NCI-H82 treated with DMSO at 0.1 percent for 48 hours (cell line): ENCODE data around the gene SECISBP2.

Source experiments
- DNase-seq: peaks from one replicate; lab custom pipeline; 2025; ENCODE audit not compliant: unreplicated experiment; lab: John Stamatoyannopoulos, UW

The SECISBP2 gene

DNA sequence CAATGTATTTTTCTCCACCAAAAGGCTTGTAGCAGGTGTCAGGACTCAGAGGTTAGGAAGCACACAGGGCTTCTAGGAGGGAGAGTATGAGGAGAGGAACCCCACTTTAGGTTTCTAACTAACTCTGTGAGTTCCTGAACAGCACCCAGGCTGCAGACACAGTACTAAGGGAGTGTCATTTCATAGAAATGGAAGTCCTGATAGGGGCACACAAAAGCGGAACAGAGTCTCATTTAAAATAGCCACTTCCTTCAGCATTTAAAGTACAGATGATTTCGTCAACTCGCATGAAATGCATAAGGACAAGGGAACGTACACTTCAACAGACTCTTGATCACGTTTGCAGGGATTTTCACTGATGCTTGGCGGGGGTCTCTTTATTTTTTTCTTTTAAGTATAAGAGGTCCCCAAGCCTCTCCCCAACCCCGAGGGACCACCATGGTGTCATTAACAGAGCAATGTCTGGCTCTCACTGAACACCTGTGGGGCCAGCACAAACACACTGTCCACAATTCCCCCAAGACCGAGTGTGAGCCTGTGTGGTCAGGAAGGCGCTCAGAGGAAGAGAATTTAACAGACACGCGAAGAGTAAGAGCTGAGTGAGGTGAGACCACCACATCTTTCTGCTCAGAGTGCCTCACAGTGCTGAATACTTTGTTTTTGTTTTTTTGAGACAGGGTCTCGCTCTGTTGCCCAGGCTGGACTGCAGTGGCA lies 82.3 kb downstream of the SECISBP2 start:
- DNase-seq: no peak

DNA sequence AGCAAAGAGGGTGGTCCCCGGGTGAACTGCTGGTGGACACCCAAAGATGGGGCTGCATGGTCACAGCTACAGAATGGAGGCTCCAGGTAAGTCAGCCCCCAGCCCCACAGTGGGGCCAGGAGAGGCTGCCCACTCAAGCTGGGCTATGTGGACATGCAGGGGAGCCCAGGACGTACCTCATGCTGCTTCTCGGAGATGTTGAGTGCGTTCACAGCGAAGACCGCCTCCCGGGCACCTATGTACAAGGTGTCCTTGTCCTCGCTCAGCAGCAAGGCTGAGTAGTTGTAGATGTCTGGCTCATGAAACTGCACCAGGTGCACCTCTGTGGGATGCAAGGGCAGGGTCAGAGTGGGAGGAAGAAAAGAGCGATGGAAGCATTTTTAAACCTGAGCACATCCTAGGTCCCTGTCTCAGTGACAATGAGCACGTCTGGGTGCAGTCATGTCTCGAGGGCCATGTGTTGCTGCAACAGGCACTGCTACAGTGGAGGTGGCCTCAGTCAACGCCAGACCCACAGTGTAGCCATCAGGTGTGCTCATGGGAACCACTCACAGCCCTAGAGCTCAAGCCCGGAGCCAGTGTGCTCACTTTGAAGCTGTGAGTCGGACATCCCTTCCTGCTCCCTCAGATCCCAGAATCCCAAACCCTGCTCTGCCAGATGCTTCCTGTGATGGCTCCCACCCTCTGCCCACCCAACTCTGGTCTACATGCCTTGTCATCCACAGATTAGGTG lies 84.6 kb downstream of the SECISBP2 start:
- DNase-seq: no peak

DNA sequence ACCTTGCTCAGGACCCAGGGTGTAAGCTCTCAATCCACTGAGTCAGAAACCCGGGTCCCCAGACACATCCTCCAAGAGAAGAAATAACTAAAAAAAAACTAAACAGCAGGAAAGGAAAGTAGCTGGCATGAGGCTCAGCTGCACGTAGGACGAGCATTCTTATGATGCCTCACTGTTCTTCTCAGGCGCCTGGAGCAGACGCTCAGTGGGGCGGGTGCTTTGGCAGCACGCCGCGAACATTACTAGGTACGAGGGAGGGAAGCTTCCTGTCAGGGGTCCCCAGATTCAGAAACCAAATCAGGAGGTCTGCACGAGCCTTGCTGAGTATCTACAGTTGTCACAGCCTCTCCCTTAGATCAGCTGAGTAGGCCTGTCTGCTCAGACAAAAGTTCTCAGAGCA lies 85.8 kb downstream of the SECISBP2 start:
- DNase-seq: no peak

DNA sequence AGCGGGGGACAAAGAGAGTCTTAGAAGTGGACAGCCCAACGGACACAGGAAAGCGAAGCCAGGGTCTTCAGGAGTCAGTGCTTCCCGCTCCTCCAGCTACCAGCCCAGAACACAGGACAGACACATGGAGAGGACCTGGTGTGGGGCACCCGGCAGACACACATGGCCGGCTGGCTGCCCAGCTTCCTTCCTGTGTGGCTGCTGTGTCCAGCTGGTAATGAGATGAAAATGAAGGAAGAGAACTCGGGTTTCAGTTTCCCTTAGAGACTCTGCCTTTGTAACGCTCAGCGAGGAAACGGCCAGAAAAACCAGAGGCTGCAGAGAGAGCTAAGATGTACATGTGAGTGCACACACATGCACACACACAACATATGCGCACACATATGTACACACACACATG lies 87.5 kb downstream of the SECISBP2 start:
- DNase-seq: no peak

DNA sequence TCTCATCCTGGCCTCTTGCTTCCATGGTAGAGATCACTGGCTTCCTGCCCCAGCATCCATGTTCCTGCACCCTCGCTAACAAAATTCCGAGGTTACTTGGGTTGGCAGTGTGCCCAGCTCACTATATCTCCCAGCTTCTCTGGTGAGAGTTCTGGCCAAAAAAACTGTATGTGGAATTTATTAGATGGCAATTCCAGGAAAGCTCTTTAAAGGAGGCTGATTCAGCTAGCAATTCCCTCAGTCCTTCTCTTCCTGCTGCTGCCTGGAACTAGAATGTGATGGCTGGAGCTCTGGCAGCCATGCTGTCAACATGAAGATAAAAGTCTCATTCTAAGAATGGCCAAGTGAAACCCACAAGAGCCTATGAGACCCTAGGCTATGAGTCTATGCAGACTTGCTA lies 88.8 kb downstream of the SECISBP2 start:
- DNase-seq: no peak

DNA sequence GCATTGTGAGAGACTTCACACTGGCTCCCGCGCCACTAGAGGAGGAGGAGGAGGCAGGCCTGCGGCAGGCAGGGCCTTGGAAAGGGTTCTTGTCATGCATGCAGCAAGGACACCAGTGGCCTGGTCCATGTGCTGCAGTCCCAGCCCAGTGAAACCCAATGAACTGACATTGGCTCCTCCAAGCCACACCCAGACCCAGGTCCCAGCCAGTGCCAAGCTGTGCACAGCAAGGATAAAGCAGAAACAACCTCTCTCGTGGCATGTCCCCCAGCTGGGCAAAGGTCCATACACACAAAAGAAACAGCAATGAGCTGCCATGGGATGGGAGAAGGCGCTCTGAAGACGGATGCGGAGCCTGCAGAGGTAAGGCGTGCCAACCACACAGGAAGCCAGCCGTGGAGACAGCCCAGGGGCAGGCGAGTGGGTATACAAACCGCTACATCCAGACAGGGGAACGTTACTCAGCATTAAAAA lies 90.4 kb downstream of the SECISBP2 start:
- DNase-seq: no peak
